Omental fat pad (tissue), 4 donors: ENCODE data around the gene C9orf72. TPM values are rescaled to one million over a fixed set of nuclear protein-coding genes. Genes with fewer than 3 reads are reported as not detected.

Experiments used
- ATAC-seq: fragments of 150-250 bp; one replicate; pipeline ENCODE4 v1.9.1; 2016; ENCODE audit warnings: mild to moderate bottlenecking, moderate library complexity; ENCODE audit not compliant: low FRiP score
- DNase-seq: peaks from one replicate; pipeline ENCODE4 v3.0.0-alpha.2; 2019; ENCODE audit warnings: low spot score
- total RNA-seq, 4 donors: library from RNA; depleted of rRNA; stranded (reverse); fragments of >200 nt; gene quantifications; one replicate each; pipeline ENCODE4 v1.1.0, GENCODE V29; 2016
- TF ChIP-seq, protein P1 (sequence below), 3 donors: fragments of 450-650 bp; IDR thresholded peaks; one replicate each; pipeline ENCODE4 v1.5.1; 2016 to 2017; ENCODE audit warnings: antibody characterized with exemption in 3 of 3, mild to moderate bottlenecking in 3 of 3, moderate library complexity in 2 of 3

The C9orf72 gene
- total RNA-seq, 4 donors from 2014 or later, result 28.6 to 48.6 (median 31.2) TPM

DNA sequence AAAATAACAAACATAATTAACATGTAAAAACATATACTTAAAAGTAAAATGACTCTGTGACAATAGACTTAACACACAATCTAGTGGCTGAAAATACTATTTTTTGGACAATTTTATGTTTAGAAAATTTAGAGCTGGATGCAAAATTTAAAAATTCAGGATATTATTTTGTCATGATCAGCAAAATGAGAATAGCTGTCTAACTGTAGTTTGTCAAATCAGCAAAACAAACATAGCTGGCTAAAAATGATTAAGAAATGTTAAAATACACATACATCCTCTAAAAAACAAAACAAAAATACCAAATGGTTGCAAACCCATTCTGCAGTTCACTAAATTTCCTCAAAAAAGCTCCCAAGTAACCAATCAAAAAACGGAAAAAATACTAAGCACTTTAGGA lies 18.6 kb downstream of the C9orf72 start:
- no peak for ATAC-seq

DNA sequence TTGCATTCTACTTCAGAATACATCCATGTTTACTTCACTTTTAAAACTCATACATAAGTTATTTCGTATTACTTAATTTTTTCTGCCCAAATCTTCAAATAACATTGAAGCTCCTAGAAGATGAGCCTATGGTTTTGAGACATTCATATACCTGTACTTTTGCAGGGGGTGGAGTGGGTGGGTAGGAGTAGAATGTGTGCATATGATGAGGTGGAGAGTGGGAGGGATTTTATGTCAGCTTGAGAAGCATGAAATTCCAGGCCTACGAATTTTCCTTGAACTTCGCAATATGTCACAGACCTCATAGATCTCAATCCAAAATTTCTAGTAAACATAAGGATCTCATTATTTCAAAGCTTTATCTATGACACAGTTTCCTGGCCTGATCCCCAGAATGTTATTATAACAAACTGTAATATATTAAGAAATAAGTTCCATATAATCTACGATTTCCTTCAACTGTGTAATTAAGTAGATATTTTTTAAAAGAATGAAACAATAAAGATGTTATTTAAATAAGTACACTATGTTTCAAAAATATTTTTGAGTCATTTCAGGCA lies 24.0 kb downstream of the C9orf72 start:
- TF ChIP-seq, protein P1, sequence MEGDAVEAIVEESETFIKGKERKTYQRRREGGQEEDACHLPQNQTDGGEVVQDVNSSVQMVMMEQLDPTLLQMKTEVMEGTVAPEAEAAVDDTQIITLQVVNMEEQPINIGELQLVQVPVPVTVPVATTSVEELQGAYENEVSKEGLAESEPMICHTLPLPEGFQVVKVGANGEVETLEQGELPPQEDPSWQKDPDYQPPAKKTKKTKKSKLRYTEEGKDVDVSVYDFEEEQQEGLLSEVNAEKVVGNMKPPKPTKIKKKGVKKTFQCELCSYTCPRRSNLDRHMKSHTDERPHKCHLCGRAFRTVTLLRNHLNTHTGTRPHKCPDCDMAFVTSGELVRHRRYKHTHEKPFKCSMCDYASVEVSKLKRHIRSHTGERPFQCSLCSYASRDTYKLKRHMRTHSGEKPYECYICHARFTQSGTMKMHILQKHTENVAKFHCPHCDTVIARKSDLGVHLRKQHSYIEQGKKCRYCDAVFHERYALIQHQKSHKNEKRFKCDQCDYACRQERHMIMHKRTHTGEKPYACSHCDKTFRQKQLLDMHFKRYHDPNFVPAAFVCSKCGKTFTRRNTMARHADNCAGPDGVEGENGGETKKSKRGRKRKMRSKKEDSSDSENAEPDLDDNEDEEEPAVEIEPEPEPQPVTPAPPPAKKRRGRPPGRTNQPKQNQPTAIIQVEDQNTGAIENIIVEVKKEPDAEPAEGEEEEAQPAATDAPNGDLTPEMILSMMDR (IDR thresholded peaks at IDR 0.05), result no peak
- DNase-seq (no peak), ATAC-seq (no peak)

More for the DNA sequence above, 18.6 kb downstream of the C9orf72 start:
- DNase-seq, result no peak
- TF ChIP-seq, protein P1 (IDR thresholded peaks at IDR 0.05), result no peak

DNA sequence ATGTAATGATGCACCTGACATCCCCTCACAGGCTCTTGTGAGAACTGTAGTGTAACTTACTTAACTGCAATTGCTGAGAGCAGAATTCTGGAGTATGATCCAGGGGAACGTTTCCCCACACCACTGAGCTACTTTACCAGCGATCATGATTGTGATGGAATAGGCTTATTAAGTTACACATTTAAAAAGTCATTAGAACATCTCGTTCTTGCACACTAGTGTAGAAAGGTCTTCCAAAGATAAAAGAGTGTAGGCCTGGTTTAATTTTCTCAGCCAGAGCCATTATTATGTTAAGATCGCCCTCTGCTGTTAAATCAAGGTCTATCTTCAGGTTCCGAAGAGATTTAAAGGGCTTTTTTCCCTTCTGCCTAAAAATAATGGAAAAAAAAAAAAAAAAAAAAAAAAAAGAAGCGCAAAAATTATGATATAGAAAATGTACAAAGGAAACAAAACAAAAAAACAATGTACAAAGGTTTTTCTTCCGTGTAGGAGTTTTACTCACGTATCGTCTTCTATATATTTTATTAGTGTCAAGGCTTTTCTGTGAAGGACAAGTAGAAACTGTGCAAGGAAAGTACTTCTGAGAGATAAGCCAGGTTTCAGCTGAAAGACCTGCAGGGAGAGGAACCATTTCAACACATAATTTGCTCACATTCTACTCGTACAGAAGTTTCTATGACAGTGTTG lies 25.1 kb downstream of the C9orf72 start:
- DNase-seq (no peak), ATAC-seq (peak; percentile 88)
- TF ChIP-seq, protein P1 (IDR thresholded peaks at IDR 0.05), result no peak

DNA sequence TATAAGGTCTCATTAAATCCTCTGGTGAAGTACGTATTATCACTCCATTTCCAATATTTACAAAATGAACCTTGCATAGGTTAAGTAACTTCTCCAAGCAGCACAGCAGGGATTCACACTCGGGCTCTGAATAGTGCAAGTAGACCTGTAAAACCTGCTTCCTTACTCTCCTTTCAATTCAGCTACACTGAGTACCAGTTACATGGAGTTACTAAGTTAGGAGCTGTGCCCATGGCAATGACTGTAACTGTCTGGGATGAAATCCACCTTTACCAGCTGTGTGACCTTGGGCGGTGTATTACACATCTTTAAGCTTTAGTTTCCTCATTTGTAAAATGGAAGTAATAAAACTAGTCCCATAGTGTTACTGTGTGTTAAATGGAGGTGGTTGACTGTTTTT lies 27.8 kb downstream of the C9orf72 start:
- no peak for DNase-seq
- TF ChIP-seq, protein P1 (IDR thresholded peaks at IDR 0.05), result no peak
- no peak for ATAC-seq

DNA sequence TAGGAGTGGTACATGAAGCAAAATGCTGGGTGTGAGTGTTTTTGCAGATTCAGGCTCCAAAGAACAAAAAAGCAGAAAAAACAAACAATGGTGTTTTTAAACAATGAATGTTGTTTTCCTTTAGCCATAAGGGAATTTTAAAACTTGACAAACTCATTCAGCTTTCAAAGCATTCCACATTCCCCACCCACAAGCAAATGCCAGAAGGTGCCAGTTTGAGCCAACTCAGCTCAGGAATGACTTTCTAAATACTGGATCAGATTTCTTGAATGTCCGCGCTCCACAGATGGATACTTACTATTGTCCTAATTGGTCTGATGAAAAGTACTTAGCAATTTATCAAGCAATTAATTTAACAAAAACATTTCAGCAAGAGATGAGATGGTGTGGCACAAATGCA lies 30.8 kb downstream of the C9orf72 start:
- peak; percentile 52 for ATAC-seq
- TF ChIP-seq, protein P1 (IDR thresholded peaks at IDR 0.05), result no peak
- DNase-seq, result no peak

DNA sequence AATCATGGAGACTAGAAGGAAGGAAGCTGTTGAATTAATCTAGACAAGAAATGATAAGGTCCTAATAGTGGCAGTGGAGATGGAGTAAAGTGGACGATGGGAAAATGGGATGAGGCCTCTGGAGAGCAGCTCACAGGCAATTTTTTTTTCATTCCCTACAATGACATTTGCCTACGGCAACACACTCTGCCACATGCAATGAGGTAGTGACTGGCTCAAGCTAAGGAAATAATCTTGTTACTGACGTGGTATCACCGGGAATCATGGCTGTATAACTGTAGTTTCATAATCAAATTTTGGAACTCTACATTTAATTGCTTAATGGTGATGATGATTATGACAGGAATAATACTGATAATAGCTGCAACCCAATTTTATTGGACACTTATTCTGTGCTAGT lies 31.5 kb downstream of the C9orf72 start:
- DNase-seq (no peak), ATAC-seq (no peak)
- TF ChIP-seq, protein P1 (IDR thresholded peaks at IDR 0.05), result no peak

DNA sequence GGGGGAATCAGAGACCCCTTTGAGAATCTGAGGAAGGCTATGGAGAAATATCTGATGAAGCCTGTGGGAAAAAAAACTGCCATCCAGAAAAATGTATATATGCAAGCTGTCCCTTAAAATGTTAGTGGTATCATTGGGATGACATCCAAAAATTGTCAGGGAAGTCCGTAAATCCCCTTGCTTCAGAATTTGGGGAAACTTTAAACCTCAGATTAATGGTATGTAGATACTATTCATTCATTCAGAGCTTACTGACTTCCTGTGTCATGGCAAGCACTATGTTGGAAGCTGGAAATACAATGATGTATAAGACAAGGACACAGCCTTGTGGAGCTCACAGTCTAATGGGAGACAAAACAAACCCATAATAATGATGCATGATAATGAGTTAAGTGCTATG lies 32.8 kb downstream of the C9orf72 start:
- no peak for ATAC-seq
- TF ChIP-seq, protein P1 (IDR thresholded peaks at IDR 0.05), result no peak
- DNase-seq, result no peak
